HG02870 (cell line): ENCODE measurements around the gene SH3D19.
"Not testable (repeated sequence)": the region's sequence is repeated elsewhere in the genome, so short reads cannot be mapped to it uniquely, and the experiment has no call there.

Experiments used
- ATAC-seq: cut with Tn5 transposase; IDR thresholded peaks from one replicate; pipeline ENCODE4 v1.9.1; 2021; ENCODE audit warnings: mild to moderate bottlenecking, moderate library complexity; ENCODE audit not compliant: unreplicated experiment

SH3D19 gene

GRCh38 chr4:151163855-151164254 is 161.6 kb downstream of the SH3D19 start:
- ATAC-seq: no peak

DNA sequence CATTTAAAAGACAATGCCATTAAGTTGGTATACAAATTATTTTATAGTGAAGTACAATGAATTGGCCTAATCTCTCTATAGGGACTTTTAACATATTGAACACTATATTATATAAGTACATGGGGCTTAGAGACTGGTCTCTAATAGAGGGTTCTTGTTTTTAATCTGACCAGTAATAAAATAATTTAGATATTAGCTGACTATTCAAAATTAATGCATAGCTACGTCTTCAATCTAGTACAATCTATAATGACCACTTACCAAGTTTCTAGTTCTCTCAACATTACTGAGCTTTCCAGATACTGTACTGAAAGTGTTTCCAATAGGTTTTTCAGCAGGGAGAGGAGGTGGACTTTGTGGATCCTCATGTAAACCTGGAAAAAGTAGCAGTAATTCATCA is 166.4 kb downstream of the SH3D19 start:
- ATAC-seq: no peak

DNA sequence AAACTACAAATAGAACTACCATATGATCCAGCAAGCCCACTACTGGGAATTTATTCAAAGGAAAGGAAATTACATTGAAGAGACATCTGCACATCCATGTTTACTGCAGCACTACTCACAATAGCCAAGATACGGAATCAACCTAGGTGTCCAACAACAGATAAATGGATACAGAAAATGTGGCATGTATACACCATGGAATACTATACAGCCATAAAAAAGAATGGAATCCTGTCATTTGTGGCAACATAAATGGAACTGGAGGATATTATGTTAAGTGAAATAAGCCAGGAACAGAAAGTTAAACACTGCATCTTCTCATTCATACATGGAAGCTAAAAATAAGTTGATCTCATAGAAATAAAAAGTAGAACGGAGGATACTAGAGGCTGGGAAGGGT is 167.9 kb downstream of the SH3D19 start:
- no peak for ATAC-seq

- ATAC-seq: no peak
Observed at GRCh38 chr4:151153585-151153984, 171.8 kb downstream of the SH3D19 start.

DNA sequence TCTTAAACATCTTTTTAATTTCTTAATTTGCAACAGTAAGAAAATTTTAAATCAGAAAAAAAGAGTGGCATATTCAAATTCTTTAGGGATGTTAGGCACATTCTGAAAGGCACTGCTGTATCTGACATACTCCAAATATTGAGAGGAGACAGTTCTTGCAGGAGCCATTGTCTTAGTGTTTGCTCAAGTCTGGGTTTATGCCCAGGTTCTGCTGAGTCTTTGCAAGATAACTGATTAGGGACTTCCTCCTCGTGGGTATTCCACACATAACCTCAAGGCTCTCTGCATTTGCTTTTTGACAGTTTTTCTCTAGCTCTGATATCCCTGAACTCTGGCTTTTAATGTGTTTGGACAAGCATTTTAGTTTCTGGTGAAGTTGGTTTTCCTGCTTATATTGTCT is 173.4 kb downstream of the SH3D19 start:
- ATAC-seq: no peak

DNA sequence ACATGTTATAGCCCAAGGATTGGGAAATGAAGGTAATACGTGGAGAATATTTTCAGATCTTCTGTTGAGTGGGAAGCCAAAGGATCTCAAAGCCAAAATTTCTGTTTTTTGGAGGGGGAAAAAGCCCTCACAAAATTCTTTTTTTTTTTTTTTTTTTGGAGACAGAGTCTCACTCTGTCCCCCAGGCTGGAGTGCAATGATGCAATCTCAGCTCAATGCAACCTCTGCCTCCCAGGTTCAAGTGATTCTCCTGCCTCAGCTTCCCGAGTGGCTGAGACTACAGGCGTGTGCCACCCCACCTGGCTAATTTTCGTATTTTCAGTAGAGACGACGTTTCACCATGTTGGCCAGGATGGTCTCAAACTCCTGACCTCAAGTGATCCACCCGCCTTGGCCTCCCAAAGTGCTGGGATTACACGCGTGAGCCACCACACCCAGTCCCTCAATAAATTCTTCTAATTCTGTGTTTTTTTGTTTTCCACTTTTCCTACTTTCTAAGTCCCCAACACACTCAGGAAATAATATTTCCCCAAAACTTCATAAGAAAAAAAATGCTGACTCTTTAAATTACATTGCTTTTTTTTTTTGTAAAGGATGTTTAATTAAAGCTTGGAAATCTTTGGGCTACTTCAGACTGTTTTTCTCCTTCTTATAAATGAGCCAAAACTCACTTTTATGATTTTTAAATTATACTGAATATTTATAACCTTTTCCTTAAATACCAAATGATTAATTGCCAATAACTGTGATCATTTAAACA is 174.4 kb downstream of the SH3D19 start:
- ATAC-seq: no peak

DNA sequence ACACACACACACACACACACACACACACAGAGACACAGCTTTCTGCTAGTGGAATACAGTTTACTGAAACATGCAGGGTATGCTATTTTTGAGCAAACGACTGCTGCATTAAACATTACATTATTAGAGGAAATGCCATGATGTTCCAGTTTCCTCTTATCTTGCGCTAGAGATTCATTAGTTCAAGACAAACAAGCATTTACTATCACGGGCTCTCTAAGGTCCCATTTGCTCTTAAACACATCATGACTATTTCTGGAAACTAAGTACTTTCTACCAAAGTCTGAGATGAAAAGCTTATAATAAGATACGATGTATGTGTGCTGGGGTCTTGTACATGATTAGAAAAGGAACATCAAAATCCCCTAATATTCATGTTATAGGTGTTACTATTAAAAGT is 177.1 kb downstream of the SH3D19 start:
- no peak for ATAC-seq

DNA sequence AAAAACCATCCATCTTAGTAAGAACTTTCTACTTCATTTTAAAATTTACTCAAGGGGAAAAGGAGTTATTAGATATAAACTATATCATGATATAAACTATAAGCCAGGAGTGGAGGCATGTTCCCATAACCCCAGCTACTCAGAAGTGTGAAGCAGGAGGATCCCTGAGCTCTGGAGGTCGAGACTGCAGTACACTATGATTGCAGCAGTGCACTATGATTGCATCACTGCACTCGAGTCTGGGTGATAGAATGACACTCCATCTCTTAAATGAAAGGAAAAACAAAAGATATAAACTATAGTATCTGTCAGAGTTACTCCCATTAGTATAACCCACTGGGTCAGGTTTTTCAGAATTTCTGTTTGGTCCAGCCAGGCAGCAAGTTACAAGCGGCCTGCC is 178.4 kb downstream of the SH3D19 start:
- ATAC-seq: no peak

GRCh38 chr4:151144329-151145072 is 180.9 kb downstream of the SH3D19 start:
- no peak for ATAC-seq

DNA sequence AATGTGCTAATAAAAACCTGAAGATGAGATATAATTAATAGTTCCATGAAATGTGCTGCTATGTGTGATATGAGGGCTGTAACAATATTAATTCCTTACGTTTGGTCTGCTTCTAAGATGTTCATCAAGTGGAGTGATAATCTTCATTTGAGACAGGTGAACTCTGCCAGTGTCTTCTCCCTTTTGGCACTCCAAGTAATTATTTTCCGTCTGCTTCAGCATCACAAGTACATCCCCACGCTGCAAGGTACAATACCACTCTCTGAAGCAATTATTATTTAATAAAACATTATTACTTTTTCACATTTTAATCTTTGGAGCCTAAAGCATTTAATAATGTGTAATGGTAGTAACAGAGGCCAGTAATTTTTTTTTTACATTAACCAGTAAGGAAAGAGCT is 181.6 kb downstream of the SH3D19 start:
- ATAC-seq: no peak

DNA sequence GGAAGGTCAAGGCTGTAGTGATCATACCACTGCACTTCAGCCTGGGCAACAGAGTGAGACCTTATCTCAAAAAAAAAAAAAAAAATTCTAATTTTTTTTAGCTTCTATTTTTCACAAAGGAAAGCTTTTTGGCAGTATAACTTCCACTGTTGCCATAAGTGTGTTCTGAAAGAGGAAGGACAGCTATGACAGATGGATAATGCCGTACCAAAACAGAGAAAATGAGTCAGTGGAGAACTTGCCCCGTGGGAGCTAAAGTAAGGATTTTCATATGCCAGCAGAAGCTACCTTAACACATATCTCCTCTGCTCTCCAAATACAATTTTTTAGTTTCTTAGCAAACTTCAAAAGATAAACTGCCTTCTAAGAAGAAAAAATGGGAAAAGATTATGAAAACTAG is 182.2 kb downstream of the SH3D19 start:
- no peak for ATAC-seq

- ATAC-seq: no peak
Observed at GRCh38 chr4:151142758-151143157, 182.6 kb downstream of the SH3D19 start.

GRCh38 chr4:151139814-151140213 is 185.6 kb downstream of the SH3D19 start:
- no peak for ATAC-seq

GRCh38 chr4:151136048-151136447 is 189.4 kb downstream of the SH3D19 start:
- not testable (repeated sequence) for ATAC-seq

- no peak for ATAC-seq
Observed at GRCh38 chr4:151133311-151133710, 192.1 kb downstream of the SH3D19 start.

GRCh38 chr4:151129796-151130195 is 195.6 kb downstream of the SH3D19 start:
- ATAC-seq: no peak

DNA sequence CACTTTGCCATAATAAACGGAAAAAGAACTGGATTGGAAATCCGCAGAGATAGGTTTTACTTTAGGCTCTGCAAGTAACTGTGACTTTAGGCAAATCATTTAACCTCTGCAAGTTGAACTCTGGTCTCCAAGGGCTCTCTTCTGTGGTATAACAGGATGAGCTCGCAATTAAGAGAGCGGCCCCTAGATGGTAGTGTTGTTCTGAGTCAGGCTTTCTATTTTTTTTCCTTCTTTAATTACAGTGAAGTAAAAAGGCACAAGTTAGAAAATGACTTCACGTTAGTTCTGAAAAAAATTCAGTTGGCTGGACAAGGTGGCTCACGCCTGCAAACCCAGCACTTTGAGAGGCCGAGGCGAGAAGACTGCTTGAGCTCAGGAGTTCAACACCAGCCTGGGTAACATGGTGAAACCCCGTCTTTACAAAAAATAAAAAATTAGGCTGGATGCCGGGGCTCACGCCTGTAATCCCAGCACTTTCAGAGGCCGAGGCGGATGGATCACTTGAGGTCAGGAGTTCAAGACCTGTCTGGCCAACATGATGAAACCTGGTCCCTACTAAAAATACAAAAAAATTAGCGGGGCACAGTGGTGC is 207.9 kb downstream of the SH3D19 start:
- peak; percentile 88 for ATAC-seq

DNA sequence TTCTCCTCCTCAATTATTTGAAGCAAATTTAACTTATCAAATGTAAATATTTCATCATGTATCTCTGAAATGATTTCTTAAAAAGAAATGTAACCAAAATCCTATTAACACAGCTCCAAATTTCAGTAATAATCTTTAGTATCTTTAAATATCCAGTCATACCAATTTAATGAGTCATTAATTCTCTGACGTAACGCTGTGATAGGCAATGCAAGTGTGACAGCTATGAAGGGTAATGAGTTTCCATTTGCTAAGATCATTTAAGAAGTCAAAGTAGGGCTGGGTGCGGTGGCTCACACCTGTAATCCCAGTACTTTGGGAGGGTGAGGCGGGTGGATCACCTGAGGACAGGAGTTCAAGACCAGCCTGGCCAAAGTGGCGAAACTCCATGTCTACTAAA is 210.4 kb downstream of the SH3D19 start:
- no peak for ATAC-seq

DNA sequence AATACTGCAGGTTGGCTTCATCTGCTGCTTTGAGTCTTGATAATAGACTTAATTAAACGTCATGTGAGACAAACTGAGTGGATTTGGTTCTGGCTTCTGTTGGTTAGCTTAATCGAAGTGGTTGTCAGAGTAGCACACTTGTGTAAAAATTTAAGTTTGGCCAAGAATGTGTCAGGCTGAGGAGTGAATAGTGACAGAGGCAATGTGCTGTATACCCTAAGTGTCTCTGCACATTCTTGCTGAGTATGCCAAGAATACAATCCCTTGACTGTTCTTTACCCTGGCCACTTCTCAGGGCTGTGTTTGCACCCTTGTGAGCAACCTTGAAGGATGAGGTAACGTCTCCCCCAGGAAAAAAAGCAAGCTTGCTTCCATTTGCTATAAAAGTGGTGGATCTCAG is 211.1 kb downstream of the SH3D19 start:
- ATAC-seq: no peak

- no peak for ATAC-seq
Observed at GRCh38 chr4:151110236-151110635, 215.2 kb downstream of the SH3D19 start.

DNA sequence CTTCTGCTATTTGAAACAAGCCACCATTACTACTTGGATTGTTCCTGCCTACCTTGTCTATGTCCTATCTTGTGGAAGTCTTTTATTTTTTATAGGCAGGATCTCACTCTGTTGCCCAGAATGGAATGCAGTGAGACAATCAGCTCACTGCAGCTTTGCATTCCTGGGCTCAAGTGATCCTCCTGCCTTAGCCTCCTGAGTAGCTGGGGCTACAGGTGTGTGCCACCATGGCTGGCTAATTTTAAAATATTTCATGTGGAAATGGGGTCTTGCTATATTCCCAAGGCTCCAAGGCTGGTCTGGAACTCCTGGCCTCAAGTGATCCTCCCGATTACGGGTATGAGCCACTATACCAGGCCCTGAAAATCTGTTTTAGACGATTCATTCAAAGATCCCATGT is 218.3 kb downstream of the SH3D19 start:
- no peak for ATAC-seq

- no peak for ATAC-seq
Observed at GRCh38 chr4:151105454-151106032, 219.9 kb downstream of the SH3D19 start.
